Lower leg skin (tissue), 3 donors: ENCODE data around the gene SYCP2L.

Source experiments
- POLR2A ChIP-seq, 2 donors: fragments of 450-650 bp; IDR thresholded peaks; one replicate each; pipeline ENCODE4 v1.6.1; 2016 to 2017; ENCODE audit warnings: antibody characterized with exemption in 2 of 2, mild to moderate bottlenecking in 1 of 2, moderate library complexity in 1 of 2
- TF ChIP-seq, protein P1 (sequence below), 3 donors: fragments of 450-650 bp; IDR thresholded peaks; one replicate each; pipeline ENCODE4 v1.5.1; 2016; ENCODE audit warnings: antibody characterized with exemption in 3 of 3, mild to moderate bottlenecking in 3 of 3, moderate library complexity in 2 of 3

DNA sequence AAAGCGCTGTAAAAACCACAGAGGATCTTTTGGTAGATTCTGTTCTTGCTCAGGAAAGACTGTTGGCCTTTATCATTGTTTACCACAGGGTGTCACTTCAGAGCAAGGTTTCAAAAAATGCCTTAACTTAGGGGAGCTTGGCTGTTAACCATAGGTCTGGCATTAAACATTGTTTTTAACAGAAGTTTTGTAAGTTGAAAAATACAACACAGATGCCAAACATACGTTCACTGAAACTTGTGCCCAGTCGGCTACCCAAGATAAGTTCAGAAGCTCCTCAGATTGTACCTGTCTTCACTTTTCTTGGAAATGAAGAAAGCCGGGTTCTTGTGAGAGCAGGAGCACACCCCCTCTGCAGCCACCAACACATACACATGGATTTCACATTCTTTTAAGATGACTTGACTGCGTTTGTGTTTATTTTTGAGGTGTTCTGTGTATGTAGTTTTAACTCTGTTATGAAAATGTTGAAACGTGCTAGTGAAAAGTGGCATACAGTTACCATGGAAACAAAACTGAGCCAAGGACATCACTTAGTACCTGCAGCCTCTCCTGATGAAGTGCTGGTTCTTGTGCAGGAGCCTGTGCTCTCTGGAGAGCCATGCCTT, 64.9 kb downstream of the SYCP2L start:
- no peak for TF ChIP-seq POLR2A (IDR thresholded peaks at IDR 0.05)
- TF ChIP-seq, protein P1, sequence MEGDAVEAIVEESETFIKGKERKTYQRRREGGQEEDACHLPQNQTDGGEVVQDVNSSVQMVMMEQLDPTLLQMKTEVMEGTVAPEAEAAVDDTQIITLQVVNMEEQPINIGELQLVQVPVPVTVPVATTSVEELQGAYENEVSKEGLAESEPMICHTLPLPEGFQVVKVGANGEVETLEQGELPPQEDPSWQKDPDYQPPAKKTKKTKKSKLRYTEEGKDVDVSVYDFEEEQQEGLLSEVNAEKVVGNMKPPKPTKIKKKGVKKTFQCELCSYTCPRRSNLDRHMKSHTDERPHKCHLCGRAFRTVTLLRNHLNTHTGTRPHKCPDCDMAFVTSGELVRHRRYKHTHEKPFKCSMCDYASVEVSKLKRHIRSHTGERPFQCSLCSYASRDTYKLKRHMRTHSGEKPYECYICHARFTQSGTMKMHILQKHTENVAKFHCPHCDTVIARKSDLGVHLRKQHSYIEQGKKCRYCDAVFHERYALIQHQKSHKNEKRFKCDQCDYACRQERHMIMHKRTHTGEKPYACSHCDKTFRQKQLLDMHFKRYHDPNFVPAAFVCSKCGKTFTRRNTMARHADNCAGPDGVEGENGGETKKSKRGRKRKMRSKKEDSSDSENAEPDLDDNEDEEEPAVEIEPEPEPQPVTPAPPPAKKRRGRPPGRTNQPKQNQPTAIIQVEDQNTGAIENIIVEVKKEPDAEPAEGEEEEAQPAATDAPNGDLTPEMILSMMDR (IDR thresholded peaks at IDR 0.05), result no peak
